ENCODE measurements around the gene PDZRN4. TPM values are rescaled to one million over a fixed set of nuclear protein-coding genes. Genes with fewer than 3 reads are reported as not detected.
A peak's percentile ranks its signal among the peaks of the same experiment; 100 is the strongest.

Gene PDZRN4
- total and polyA plus RNA-seq, 8 donors: 0.11 to 0.76 (median 0.34) TPM

GRCh38 chr12:41333974-41334373 is 145.9 kb downstream of the PDZRN4 start:
- no peak for TF ChIP-seq CTCF (IDR thresholded peaks at IDR 0.05)
- no peaks in the 10 kb centered on the region for H3K9me3 ChIP-seq
- H3K36me3 ChIP-seq: no peaks in the 10 kb centered on the region
- H3K27me3 ChIP-seq: no peaks in the 10 kb centered on the region
- ATAC-seq: no peak
- no peak overlapping the region for H3K4me3 ChIP-seq
- DNase-seq: no peak
- intact Hi-C loops (cut with DNase I): no loop called here
- no peaks in the 10 kb centered on the region for H3K4me1 ChIP-seq
- no peak overlapping the region for H3K27ac ChIP-seq

GRCh38 chr12:41334390-41334789 is 146.3 kb downstream of the PDZRN4 start:
- Histone ChIP-seq H3K36me3 (no peaks in the 10 kb centered on the region), H3K4me3 (no peak overlapping the region), H3K27ac (no peak overlapping the region), H3K9me3 (no peaks in the 10 kb centered on the region), H3K27me3 (no peaks in the 10 kb centered on the region), H3K4me1 (no peaks in the 10 kb centered on the region)
- ATAC-seq (no peak), DNase-seq (no peak)
- intact Hi-C loops (cut with DNase I): no loop called here
- no peak for TF ChIP-seq CTCF (IDR thresholded peaks at IDR 0.05)

DNA sequence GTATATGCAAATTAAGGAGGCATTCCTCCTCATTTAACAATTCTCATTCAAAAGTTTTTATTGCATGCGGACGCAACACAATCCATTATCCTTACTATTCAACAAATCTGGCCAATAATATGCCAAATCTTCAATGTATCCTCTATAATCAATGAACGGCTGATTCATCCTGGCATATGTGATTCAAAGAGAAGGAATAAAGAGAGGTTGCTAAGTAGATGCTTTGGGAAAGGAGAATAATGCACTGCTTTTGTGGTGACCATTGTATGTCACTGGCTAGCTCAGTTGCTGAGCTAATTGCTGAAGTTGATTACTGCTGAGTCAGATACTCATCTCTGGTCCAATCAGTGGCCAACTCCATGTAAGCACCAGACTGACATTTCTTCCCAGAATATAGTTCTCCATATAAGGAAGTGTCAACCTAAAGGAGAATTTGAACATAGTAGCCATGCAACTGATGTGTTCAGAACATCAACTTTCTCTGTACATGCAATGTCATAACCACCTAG is 148.0 kb downstream of the PDZRN4 start:
- Histone ChIP-seq H3K9me3 (no peaks in the 10 kb centered on the region), H3K27me3 (no peaks in the 10 kb centered on the region), H3K4me3 (no peak overlapping the region), H3K27ac (no peak overlapping the region), H3K36me3 (no peaks in the 10 kb centered on the region), H3K4me1 (no peaks in the 10 kb centered on the region)
- TF ChIP-seq CTCF (IDR thresholded peaks at IDR 0.05): no peak
- no peak for DNase-seq
- intact Hi-C loops (cut with DNase I): no loop called here
- no peak for ATAC-seq

- no peak overlapping the region for H3K27ac ChIP-seq
- ATAC-seq: peak; percentile 35
- no peak for TF ChIP-seq CTCF (IDR thresholded peaks at IDR 0.05)
- intact Hi-C loops (cut with DNase I): no loop called here
- no peaks in the 10 kb centered on the region for H3K36me3 ChIP-seq
- H3K9me3 ChIP-seq: peaks cover 0 to 10% of the 10 kb centered on the region in 2 donors
- no peaks in the 10 kb centered on the region for H3K27me3 ChIP-seq
- no peak for DNase-seq
- H3K4me3 ChIP-seq: no peak overlapping the region
- no peaks in the 10 kb centered on the region for H3K4me1 ChIP-seq
These were observed 151.7 kb downstream of the PDZRN4 start for GRCh38 chr12:41339784-41340183.

GRCh38 chr12:41344776-41345470 is 156.8 kb downstream of the PDZRN4 start:
- TF ChIP-seq CTCF (IDR thresholded peaks at IDR 0.05): no peak
- Histone ChIP-seq H3K27ac (no peak overlapping the region), H3K36me3 (no peaks in the 10 kb centered on the region), H3K4me1 (no peaks in the 10 kb centered on the region), H3K4me3 (no peak overlapping the region), H3K9me3 (peaks cover 0 to 10% of the 10 kb centered on the region in 2 donors), H3K27me3 (no peaks in the 10 kb centered on the region)
- DNase-seq: no peak
- intact Hi-C loops (cut with DNase I): no loop called here
- ATAC-seq: no peak

All from left lung (tissue), 10 donors.